GM21528 (cell line): ENCODE data around the gene ARHGAP11B.
A peak's percentile ranks its signal among the peaks of the same experiment; 100 is the strongest.
"Not testable (repeated sequence)": the region's sequence is repeated elsewhere in the genome, so short reads cannot be mapped to it uniquely, and the experiment has no call there.

Source experiments
- ATAC-seq: cut with Tn5 transposase; IDR thresholded peaks from one replicate; pipeline ENCODE4 v1.9.1; 2021; ENCODE audit warnings: mild to moderate bottlenecking, moderate library complexity; ENCODE audit not compliant: unreplicated experiment, low FRiP score

ARHGAP11B gene

GRCh38 chr15:30625436-30626193, at the start of gene ARHGAP11B:
ARHGAP11B (plus strand) TSS chr15:30626128.
- ATAC-seq: peak; percentile 92

- ATAC-seq: not testable (repeated sequence)
These were observed 46.4 kb upstream of the ARHGAP11B start for GRCh38 chr15:30579394-30579970.

GRCh38 chr15:30580716-30581115, 45.2 kb upstream of the ARHGAP11B start:
- not testable (repeated sequence) for ATAC-seq

GRCh38 chr15:30598953-30599352, 27.0 kb upstream of the ARHGAP11B start:
- ATAC-seq: not testable (repeated sequence)

GRCh38 chr15:30603796-30604195, 22.1 kb upstream of the ARHGAP11B start, which contains the start of gene GOLGA8H:
GOLGA8H (plus strand) TSS chr15:30604028; CDS start chr15:30604126, 98 bp downstream.
- not testable (repeated sequence) for ATAC-seq

- not testable (repeated sequence) for ATAC-seq
These were observed 13.7 kb upstream of the ARHGAP11B start for GRCh38 chr15:30612271-30612670.

GRCh38 chr15:30621342-30621741, 4.6 kb upstream of the ARHGAP11B start:
- not testable (repeated sequence) for ATAC-seq

GRCh38 chr15:30626194-30626565, 252 bp downstream of the ARHGAP11B start:
- peak; percentile 5 for ATAC-seq

GRCh38 chr15:30626632-30627031, 704 bp downstream of the ARHGAP11B start:
- ATAC-seq: peak; percentile 4

- peak; percentile 79 for ATAC-seq
These were observed 24.3 kb downstream of the ARHGAP11B start for GRCh38 chr15:30650012-30650929.

GRCh38 chr15:30661154-30661553, 35.2 kb downstream of the ARHGAP11B start:
- not testable (repeated sequence) for ATAC-seq

GRCh38 chr15:30669621-30670020, 43.7 kb downstream of the ARHGAP11B start:
- not testable (repeated sequence) for ATAC-seq

- no peak for ATAC-seq
These were observed 44.1 kb downstream of the ARHGAP11B start for GRCh38 chr15:30670056-30670455.

GRCh38 chr15:30671309-30671708, 45.4 kb downstream of the ARHGAP11B start:
- ATAC-seq: no peak

- ATAC-seq: no peak
These were observed 49.2 kb downstream of the ARHGAP11B start for GRCh38 chr15:30675126-30675525.

- ATAC-seq: not testable (repeated sequence)
These were observed 50.0 kb downstream of the ARHGAP11B start for GRCh38 chr15:30675891-30676290.

GRCh38 chr15:30680997-30681396, 55.1 kb downstream of the ARHGAP11B start:
- ATAC-seq: not testable (repeated sequence)

- not testable (repeated sequence) for ATAC-seq
These were observed 59.9 kb downstream of the ARHGAP11B start for GRCh38 chr15:30685709-30686285.

GRCh38 chr15:30686651-30687050, 60.7 kb downstream of the ARHGAP11B start:
- ATAC-seq: not testable (repeated sequence)
